Upper lobe of left lung (tissue), 6 donors: ENCODE measurements around the gene ZNF549. TPM values are rescaled to one million over a fixed set of nuclear protein-coding genes. Genes with fewer than 3 reads are reported as not detected.
A peak's percentile ranks its signal among the peaks of the same experiment; 100 is the strongest.

ENCODE experiments used
- ATAC-seq, 2 donors: fragments of 200-7000 bp; cut with Tn5 transposase; one replicate each; pipeline ENCODE4 v1.9.1; 2022; ENCODE audit warnings: mild to moderate bottlenecking in 2 of 2, moderate library complexity in 2 of 2; ENCODE audit not compliant: low FRiP score in 2 of 2
- DNase-seq, 2 donors: peaks; one replicate each; pipeline ENCODE4 v3.0.0-alpha.2; 2019 to 2020
- H3K27ac ChIP-seq, 4 donors: fragments of 200-600 bp; sonication (generic); one replicate each; pipeline ENCODE4 v1.5.1; 2016 to 2019
- H3K27me3 ChIP-seq, 4 donors: fragments of 200-600 bp; sonication (generic); one replicate each; pipeline ENCODE4 v1.5.1; 2017 to 2019
- H3K36me3 ChIP-seq, 4 donors: fragments of 200-600 bp; sonication (generic); one replicate each; pipeline ENCODE4 v1.5.1; 2016 to 2019
- H3K4me1 ChIP-seq, 4 donors: fragments of 200-600 bp; sonication (generic); one replicate each; pipeline ENCODE4 v1.5.1; 2018 to 2019
- H3K4me3 ChIP-seq, 4 donors: fragments of 200-600 bp; sonication (generic); one replicate each; pipeline ENCODE4 v1.5.1; 2017 to 2019; ENCODE audit warnings: mild to moderate bottlenecking in 2 of 4, moderate library complexity in 1 of 4
- H3K9me3 ChIP-seq, 4 donors: fragments of 200-600 bp; sonication (generic); one replicate each; pipeline ENCODE4 v1.5.1; 2018 to 2019
- CTCF ChIP-seq, 6 experiments: fragments of 450-650 bp in 4 of 6; fragments of 200-600 bp in 2 of 6; sonication (generic) in 2 of 6; IDR thresholded peaks; one replicate each; pipeline ENCODE4 v1.5.1; 2016 to 2019; ENCODE audit warnings: antibody characterized with exemption in 6 of 6
- EP300 ChIP-seq, 4 donors: sonication (generic); formaldehyde crosslinking; IDR thresholded peaks; one replicate each; pipeline ENCODE4 v1.5.1; 2017; ENCODE audit warnings: antibody characterized with exemption in 4 of 4, control low read depth in 2 of 4
- POLR2A ChIP-seq, 4 donors: fragments of 450-650 bp; IDR thresholded peaks; one replicate each; pipeline ENCODE4 v1.5.1; 2016 to 2017; ENCODE audit warnings: antibody characterized with exemption in 4 of 4, mild to moderate bottlenecking in 2 of 4
- POLR2AphosphoS5 ChIP-seq, 2 donors: sonication (generic); formaldehyde crosslinking; IDR thresholded peaks; one replicate each; pipeline ENCODE4 v1.5.1; 2017; ENCODE audit warnings: antibody characterized with exemption in 2 of 2
- WGBS, 2 donors: methylation state at CpG; one replicate each; pipeline ENCODE4 v1.1.5; 2017 to 2018; 5-methylcytosine and 5-hydroxymethylcytosine counted together
- total RNA-seq, 6 donors: library from RNA; depleted of rRNA in 4 of 6; stranded (reverse); fragments of >200 nt in 4 of 6; gene quantifications; one replicate each; pipeline versions ENCODE4 v1.1.0 to v1.2.1, GENCODE V29; 2016 to 2021
- donor health status: DM: no; HTN: no; CAD: no; lungs with moderate emphysema.
- donor health status: DM: no; HTN: yes; CAD: no; lungs with severe emphysema.

Gene ZNF549
- total RNA-seq, 6 donors from 2014 or later, result 1.8 to 8.4 (median 5.4) TPM

- H3K27ac ChIP-seq, result peak overlapping the region in 2 of 4 donors; percentile 55 to 56
- no peak for DNase-seq
- H3K4me1 ChIP-seq, result peaks cover 13 to 23% (median 14%) of the 10 kb centered on the region in 4 donors
- no peaks in the 10 kb centered on the region for H3K27me3 ChIP-seq
- 54 to 100% methylated on average over 1 to 13 of the region's 21 CpGs for WGBS, 2 donors
- no peak for ATAC-seq
- peaks cover 8 to 48% (median 24%) of the 10 kb centered on the region in 4 donors for H3K9me3 ChIP-seq
- TF ChIP-seq EP300 (IDR thresholded peaks at IDR 0.05) (no peak), CTCF (IDR thresholded peaks at IDR 0.05) (no peak), POLR2AphosphoS5 (IDR thresholded peaks at IDR 0.05) (no peak), POLR2A (IDR thresholded peaks at IDR 0.05) (no peak)
- H3K4me3 ChIP-seq, result peak overlapping the region in 3 of 4 donors; percentile 47 to 82 (median 74)
- H3K36me3 ChIP-seq, result peaks cover 0 to 3% (median 1%) of the 10 kb centered on the region in 4 donors
These were observed 56.0 kb downstream of the ZNF549 start for GRCh38 chr19:57583104-57583520.

- Histone ChIP-seq H3K4me3 (peak within 1 kb of the TSS; percentile 47 to 82 (median 70)), H3K4me1 (peaks cover 11 to 20% (median 13%) of the 10 kb centered on the region in 4 donors), H3K9me3 (peaks cover 14 to 55% (median 30%) of the 10 kb centered on the region in 4 donors), H3K36me3 (peaks cover 0 to 9% (median 4%) of the 10 kb centered on the region in 4 donors), H3K27me3 (no peaks in the 10 kb centered on the region), H3K27ac (peak within 1 kb of the TSS in 3 of 4 donors; percentile 34 to 56 (median 55))
- peak; percentile 82 to 93 for ATAC-seq
- DNase-seq, result peak; percentile 82 to 89
- TF ChIP-seq CTCF (IDR thresholded peaks at IDR 0.05) (no peak), POLR2A (IDR thresholded peaks at IDR 0.05) (peak in 1 of 4 donors; percentile 31), EP300 (IDR thresholded peaks at IDR 0.05) (no peak), POLR2AphosphoS5 (IDR thresholded peaks at IDR 0.05) (peak; percentile 28 to 66)
- WGBS, 2 donors, result 0 to 7% methylated on average over 10 to 67 of the region's 76 CpGs
These were observed 56.6 kb downstream of the ZNF549 start, which contains the start of gene ZIK1 for GRCh38 chr19:57583521-57584416. Gene ZIK1, plus strand, starts transcription at chr19:57584145. Its CDS starts 212 bp downstream, at chr19:57584357.

- ATAC-seq (no peak), DNase-seq (no peak)
- H3K27ac ChIP-seq, result no peak overlapping the region
- no peaks in the 10 kb centered on the region for H3K27me3 ChIP-seq
- peaks cover 6 to 35% (median 25%) of the 10 kb centered on the region in 4 donors for H3K36me3 ChIP-seq
- H3K4me3 ChIP-seq, result no peak overlapping the region
- H3K4me1 ChIP-seq, result peaks cover 10 to 14% (median 13%) of the 10 kb centered on the region in 4 donors
- H3K9me3 ChIP-seq, result peaks cover 46 to 81% (median 68%) of the 10 kb centered on the region in 4 donors
- TF ChIP-seq POLR2A (IDR thresholded peaks at IDR 0.05) (no peak), CTCF (IDR thresholded peaks at IDR 0.05) (no peak), POLR2AphosphoS5 (IDR thresholded peaks at IDR 0.05) (no peak)
- 100% methylated on average over 1 of the region's 1 CpG for WGBS, 2 donors
These were observed 60.4 kb downstream of the ZNF549 start for GRCh38 chr19:57587529-57587928.

- ATAC-seq (no peak), DNase-seq (no peak)
- Histone ChIP-seq H3K4me1 (peaks cover 5 to 17% (median 9%) of the 10 kb centered on the region in 4 donors), H3K36me3 (peaks cover 1 to 4% (median 3%) of the 10 kb centered on the region in 4 donors), H3K4me3 (peak overlapping the region in 3 of 4 donors; percentile 61 to 92 (median 88)), H3K27me3 (no peaks in the 10 kb centered on the region), H3K9me3 (peaks cover 2 to 26% (median 20%) of the 10 kb centered on the region in 4 donors), H3K27ac (peak overlapping the region in 2 of 4 donors; percentile 4 to 46)
- 59 to 60% methylated on average over 8 of the region's 8 CpGs for WGBS, 2 donors
- TF ChIP-seq CTCF (IDR thresholded peaks at IDR 0.05), result no peak
- TF ChIP-seq POLR2AphosphoS5 (IDR thresholded peaks at IDR 0.05), result no peak
- TF ChIP-seq EP300 (IDR thresholded peaks at IDR 0.05), result no peak
- TF ChIP-seq POLR2A (IDR thresholded peaks at IDR 0.05), result no peak
These were observed 72.2 kb downstream of the ZNF549 start for GRCh38 chr19:57599377-57599760.
